Panc1 (cell line): Measurements from ENCODE around the gene HTR2B.

ENCODE experiments used
- CTCF ChIP-seq: fragments of 450-650 bp; IDR thresholded peaks from 2 replicates; pipeline ENCODE4 v1.5.1; 2017; ENCODE audit warnings: mild to moderate bottlenecking
- POLR2AphosphoS5 ChIP-seq: IDR thresholded peaks from 2 replicates; pipeline ENCODE4 v1.6.1; 2012; ENCODE audit warnings: mild to moderate bottlenecking, low read depth, low read length, moderate library complexity
- REST ChIP-seq, 2 experiments: IDR thresholded peaks; 2 replicates each; pipeline ENCODE4 v1.6.1; 2011 to 2012; ENCODE audit warnings: low read depth in 2 of 2, control low read depth in 1 of 2, low read length in 1 of 2, mild to moderate bottlenecking in 1 of 2, moderate library complexity in 1 of 2; ENCODE audit not compliant: insufficient read depth in 1 of 2
- SIN3A ChIP-seq: IDR thresholded peaks from 2 replicates; pipeline ENCODE4 v1.6.1; 2012; ENCODE audit warnings: low read depth, mild to moderate bottlenecking, low read length, moderate library complexity, borderline replicate concordance; ENCODE audit not compliant: insufficient read depth
- TCF7L2 ChIP-seq: IDR thresholded peaks from 2 replicates; pipeline ENCODE4 v1.6.1; 2011; ENCODE audit warnings: mild to moderate bottlenecking, low read depth, low read length, inconsistent platforms

- TF ChIP-seq CTCF = no peak
- TF ChIP-seq REST (IDR thresholded peaks at IDR 0.05; ENCODE audit: insufficient read depth in 1 of 2, low read depth in 2 of 2, low read length in 1 of 2) = no peak
- TF ChIP-seq POLR2AphosphoS5 = no peak
- no peak for TF ChIP-seq TCF7L2
- TF ChIP-seq SIN3A = no peak
Measured at GRCh38 chr2:231133365-231134099, 8.7 kb upstream of the HTR2B start.
